Activated CD8-positive, alpha-beta memory T cell treated with anti-CD3 and anti-CD28 coated beads for 36 hours (primary cell): ENCODE measurements around the gene PRKACA. TPM values are rescaled to one million over a fixed set of nuclear protein-coding genes. Genes with fewer than 3 reads are reported as not detected.
"Not testable (repeated sequence)": the region's sequence is repeated elsewhere in the genome, so short reads cannot be mapped to it uniquely, and the experiment has no call there.

ENCODE experiments used
- CTCF ChIA-PET: fragments of 350-600 bp; sonication (Branson Sonifier 250); formaldehyde crosslinking; loops from one replicate; lab custom pipeline; 2021; ENCODE audit warnings: antibody characterized with exemption; lab: Charles Lee
- POLR2A ChIA-PET: fragments of 350-600 bp; sonication (Branson Sonifier 250); formaldehyde crosslinking; loops from one replicate; lab custom pipeline; 2021; ENCODE audit warnings: antibody characterized with exemption; lab: Charles Lee
- total RNA-seq, 2 experiments: library from RNA; stranded (reverse); gene quantifications; one replicate each; pipeline ENCODE4 v1.2.3, GENCODE V29; 2021

The PRKACA gene
- total RNA-seq, 2 experiments from 2014 or later = 70.5 to 74.1 TPM

DNA sequence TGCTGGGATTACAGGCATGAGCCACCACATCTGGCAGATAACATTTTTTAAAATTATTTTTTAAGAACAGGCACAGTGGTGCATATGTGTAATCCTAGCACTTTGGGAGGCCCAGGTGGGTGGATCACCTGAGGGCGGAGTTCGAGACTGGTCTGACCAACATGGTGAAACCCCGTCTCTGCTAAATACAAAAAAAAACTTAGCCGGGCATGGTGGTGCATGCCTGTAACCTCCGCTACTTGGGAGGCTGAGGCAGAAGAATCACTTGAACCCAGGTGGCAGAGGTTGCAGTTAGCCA lies 55.1 kb downstream of the PRKACA start:
- ChIA-PET POLR2A (no interaction called here), CTCF (no interaction called here)

DNA sequence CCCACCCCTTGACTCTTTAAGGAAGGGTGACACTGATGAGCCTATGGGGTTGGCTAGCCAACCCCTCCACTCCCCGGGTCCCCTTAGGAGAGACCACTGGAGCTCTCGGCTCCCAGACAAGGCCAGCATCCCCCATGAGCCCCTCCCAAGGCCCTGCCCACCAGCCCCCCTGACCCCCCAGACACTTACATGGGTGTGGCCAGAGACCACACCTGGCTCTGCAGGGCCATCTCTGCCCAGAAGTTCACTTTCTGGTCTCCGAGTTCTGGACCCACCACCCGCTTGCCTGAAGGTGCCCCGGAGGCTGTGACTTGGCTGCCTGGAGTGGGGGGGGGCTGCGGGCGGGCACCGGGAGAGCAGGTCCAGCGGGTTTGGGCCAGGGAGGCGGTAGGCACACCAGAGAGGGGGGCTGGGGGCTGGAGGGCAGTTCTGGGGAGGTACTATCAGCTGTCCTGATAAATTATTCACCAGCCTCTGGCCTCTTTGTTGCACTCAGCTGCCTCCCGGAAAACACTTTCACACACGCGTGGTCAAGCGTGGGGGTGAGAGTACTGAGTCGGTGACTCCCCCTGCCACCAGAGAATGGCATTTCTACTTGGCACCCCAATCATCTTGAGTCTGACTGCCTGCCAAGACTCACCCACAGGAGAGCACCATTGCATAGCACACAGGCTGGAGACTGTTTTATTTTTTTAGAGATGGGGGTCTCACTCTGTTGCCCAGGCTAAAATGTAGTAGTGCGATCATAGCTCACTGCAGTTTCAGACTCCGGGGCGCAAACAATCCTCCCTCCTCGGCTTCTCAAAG lies 55.6 kb downstream of the PRKACA start, which contains the start of gene PALM3:
PALM3 (minus strand) TSS at position 326 of the 807 bp plus-strand sequence; CDS start at position 230, 96 bp downstream.
- ChIA-PET POLR2A (no interaction called here), CTCF (interaction anchor here (4.6 kb wide), 1 partner anchor 10 kb away, joined by 37 read pairs; the partner anchor contains the start of gene MISP3)

GRCh38 chr19:14061081-14061749 lies 56.3 kb downstream of the PRKACA start:
- ChIA-PET CTCF (interaction anchor here (1.0 to 4.6 kb wide), 4 partner anchors 11 to 182 kb away, joined by 3 to 37 read pairs (median 4); partner anchors contain the start of genes IL27RA and MISP3), POLR2A (no interaction called here)

- POLR2A ChIA-PET = interaction anchor here (0.5 kb wide), 1 partner anchor 22 kb away, joined by 4 read pairs; no protein-coding TSS in a partner anchor
- CTCF ChIA-PET = interaction anchor here (0.6 to 4.6 kb wide), 17 partner anchors 11 to 269 kb away, joined by 3 to 37 read pairs (median 3); partner anchors contain the start of genes IL27RA and MISP3
Observed at GRCh38 chr19:14059652-14060155, 57.9 kb downstream of the PRKACA start.

- CTCF ChIA-PET = interaction anchor here (0.6 to 4.6 kb wide), 19 partner anchors 10 to 265 kb away, joined by 3 to 37 read pairs (median 4); partner anchors contain the start of genes IL27RA, MISP3 and RLN3
- POLR2A ChIA-PET = interaction anchor here (0.5 kb wide), 1 partner anchor 21 kb away, joined by 4 read pairs; no protein-coding TSS in a partner anchor
Observed at GRCh38 chr19:14059093-14059480, 58.5 kb downstream of the PRKACA start.

GRCh38 chr19:14058182-14059092 lies 59.1 kb downstream of the PRKACA start:
- ChIA-PET CTCF (interaction anchor here (0.7 to 4.6 kb wide), 15 partner anchors 10 to 182 kb away, joined by 3 to 37 read pairs (median 4); partner anchors contain the start of genes IL27RA, MISP3 and RLN3), POLR2A (no interaction called here)

DNA sequence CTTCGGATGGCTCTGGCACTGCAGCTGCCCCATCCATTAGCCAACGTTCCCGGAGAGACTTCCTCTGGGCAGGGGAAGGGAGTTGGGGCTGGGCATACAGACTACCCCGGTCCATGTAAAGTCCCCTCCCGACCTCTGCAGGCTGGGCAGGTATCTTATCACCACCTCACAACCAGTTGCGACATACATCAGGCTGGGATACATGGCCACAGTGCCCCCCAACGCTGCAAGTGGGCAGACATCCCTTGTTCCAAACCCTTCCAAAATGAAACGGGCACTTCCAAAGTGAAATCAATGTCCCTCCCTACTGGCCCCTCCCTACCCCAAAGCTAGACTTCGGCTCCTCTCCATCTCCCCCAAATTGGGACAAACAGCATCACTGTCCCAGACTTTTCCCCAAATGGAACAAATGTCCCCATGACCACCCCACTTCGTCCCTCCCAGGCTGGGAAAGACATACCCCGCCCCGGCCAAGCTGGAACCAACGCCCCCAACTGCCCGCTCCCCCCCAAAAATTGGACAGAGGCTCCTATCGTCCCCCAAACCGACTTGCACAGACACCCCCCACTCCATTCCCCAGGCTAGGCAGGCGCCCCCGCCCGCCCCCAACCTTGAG lies 60.7 kb downstream of the PRKACA start:
- ChIA-PET POLR2A (interaction anchor here (0.5 kb wide), 1 partner anchor 22 kb away, joined by 3 read pairs; no protein-coding TSS in a partner anchor), CTCF (interaction anchor here (0.7 to 3.2 kb wide), 4 partner anchors 8 to 80 kb away, joined by 3 to 15 read pairs (median 3); partner anchors contain the start of genes ASF1B and IL27RA)

DNA sequence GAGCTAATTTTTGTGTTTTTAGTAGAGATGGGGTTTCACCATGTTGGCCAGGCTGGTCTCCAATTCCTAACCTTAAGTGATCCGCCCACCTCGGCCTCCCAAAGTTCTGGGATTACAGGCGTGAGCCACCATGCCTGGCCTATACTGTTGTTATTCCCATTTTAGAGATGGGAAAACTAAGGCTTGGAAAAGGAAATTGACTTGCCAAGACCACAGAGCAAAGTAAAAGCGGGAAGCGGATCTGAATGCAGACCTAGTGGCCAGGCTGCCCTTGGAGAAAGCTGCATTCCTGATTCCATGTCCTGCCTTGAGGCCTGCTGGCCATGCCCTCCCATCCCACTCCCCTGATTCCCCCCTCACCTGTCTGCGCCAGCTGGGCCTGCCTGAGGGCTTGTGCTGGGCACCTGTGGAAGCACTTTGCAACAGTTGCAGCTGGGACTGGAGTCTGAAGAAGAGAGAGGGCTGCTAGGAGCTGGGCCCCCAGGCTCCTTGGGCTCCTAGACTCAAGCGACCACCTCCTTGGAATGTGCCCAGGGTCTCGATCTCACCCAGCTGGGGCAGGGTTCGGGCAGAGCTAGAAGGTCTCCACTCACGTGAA lies 61.4 kb downstream of the PRKACA start:
- CTCF ChIA-PET = interaction anchor here (1.4 to 1.6 kb wide), 2 partner anchors 17 to 80 kb away, joined by 3 read pairs; partner anchors contain the start of gene ASF1B
- POLR2A ChIA-PET = no interaction called here

- POLR2A ChIA-PET = no interaction called here
- CTCF ChIA-PET = interaction anchor here (1.3 kb wide), 1 partner anchor 16 kb away, joined by 5 read pairs; no protein-coding TSS in a partner anchor
Observed at GRCh38 chr19:14055396-14055795, 62.2 kb downstream of the PRKACA start.

DNA sequence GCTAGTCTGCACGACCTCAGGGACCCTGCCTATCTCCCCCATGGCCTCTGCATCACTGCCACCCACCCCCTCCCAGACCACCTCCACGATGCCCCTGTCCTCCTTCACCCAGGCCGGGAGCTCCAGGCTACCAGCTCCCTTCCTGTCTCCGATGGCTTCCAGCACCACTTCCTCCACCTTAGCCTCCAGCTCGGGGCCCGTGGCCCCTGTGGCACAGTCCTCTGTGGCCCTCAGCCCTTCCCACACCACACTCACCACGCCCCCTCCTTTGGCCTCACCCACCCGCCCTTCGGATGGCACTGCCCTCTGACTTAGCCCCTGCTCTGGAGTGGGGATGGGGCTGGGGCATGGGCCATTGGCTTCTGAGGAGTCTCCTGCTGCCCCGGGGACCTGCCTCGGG lies 62.8 kb downstream of the PRKACA start:
- ChIA-PET POLR2A (no interaction called here), CTCF (interaction anchor here (0.8 to 1.3 kb wide), 2 partner anchors 11 to 16 kb away, joined by 4 to 5 read pairs; no protein-coding TSS in a partner anchor)

DNA sequence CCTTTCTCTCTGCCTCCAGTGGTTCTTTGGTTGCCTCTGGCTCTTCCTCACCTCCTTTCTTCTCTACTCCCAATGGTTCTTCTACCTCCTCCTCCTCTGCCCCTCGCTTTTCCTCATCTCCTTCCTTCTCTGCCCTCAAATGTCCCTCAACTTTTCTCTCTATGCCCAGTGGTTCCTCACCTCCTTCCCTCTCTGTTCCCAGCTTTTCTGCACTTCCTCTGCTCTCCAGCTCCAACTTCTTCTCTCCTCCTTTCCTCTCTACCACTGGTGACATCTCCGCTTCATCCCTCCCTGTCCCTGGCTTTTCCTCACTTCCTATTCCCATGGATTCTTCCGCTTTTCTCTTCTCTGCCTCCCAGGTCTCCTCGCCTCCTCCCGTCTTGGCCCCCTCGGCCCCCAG lies 63.5 kb downstream of the PRKACA start:
- ChIA-PET POLR2A (no interaction called here), CTCF (interaction anchor here (0.8 to 1.3 kb wide), 2 partner anchors 11 to 17 kb away, joined by 4 to 5 read pairs; no protein-coding TSS in a partner anchor)

GRCh38 chr19:14053500-14053899 lies 64.1 kb downstream of the PRKACA start:
- ChIA-PET CTCF (interaction anchor here (0.7 to 2.6 kb wide), 2 partner anchors 11 to 18 kb away, joined by 3 to 5 read pairs; no protein-coding TSS in a partner anchor), POLR2A (interaction anchor here (0.5 to 0.6 kb wide), 2 partner anchors 25 to 1269 kb away, joined by 3 to 7 read pairs; no protein-coding TSS in a partner anchor)

DNA sequence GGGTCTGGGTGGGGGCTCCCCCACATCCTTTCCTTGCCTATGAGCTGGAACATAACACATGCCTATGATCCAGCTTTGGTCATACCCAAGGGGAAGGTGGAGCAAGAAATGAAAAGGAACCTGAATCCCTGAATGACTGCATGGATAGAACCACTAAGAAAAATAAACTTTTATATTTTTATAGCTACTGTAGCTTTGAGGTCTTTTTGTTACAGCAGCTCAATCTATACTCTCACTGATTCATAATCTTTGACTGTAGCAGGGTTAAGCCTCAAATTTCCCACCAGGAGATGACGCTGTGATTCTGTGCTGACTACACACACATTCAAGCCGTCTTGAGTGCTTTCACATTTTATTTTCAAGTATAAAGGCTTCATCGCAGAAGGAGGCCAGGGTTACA lies 64.5 kb downstream of the PRKACA start:
- POLR2A ChIA-PET = interaction anchor here (0.5 to 0.6 kb wide), 2 partner anchors 25 to 1269 kb away, joined by 3 to 7 read pairs; no protein-coding TSS in a partner anchor
- CTCF ChIA-PET = interaction anchor here (0.6 to 2.6 kb wide), 4 partner anchors 10 to 106 kb away, joined by 3 to 5 read pairs (median 3); no protein-coding TSS in a partner anchor

GRCh38 chr19:14052470-14052869 lies 65.1 kb downstream of the PRKACA start:
- CTCF ChIA-PET = interaction anchor here (0.6 to 2.6 kb wide), 3 partner anchors 10 to 106 kb away, joined by 3 to 5 read pairs (median 3); no protein-coding TSS in a partner anchor

DNA sequence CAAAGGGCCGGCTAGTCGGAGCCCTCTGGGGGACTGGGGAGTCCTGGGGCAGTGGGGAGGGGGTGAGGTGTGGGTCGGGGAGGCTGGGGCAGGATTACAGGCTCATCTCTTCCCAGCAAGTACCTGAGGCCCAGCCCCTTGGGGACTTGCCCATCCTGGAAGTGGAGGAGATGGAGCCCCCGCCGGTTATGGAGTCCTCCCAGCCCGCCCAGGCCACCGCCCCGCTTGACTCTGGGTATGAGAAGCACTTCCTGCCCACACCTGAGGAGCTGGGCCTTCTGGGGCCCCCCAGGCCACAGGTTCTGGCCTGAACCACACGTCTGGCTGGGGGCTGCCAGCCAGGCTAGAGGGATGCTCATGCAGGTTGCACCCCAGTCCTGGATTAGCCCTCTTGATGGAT lies 65.6 kb downstream of the PRKACA start:
- ChIA-PET POLR2A (interaction anchor here (0.7 kb wide), 1 partner anchor 13 kb away, joined by 7 read pairs; no protein-coding TSS in a partner anchor), CTCF (interaction anchor here (2.6 kb wide), 1 partner anchor 9 kb away, joined by 5 read pairs; no protein-coding TSS in a partner anchor)

More at GRCh38 chr19:14052470-14052869, 65.1 kb downstream of the PRKACA start:
- POLR2A ChIA-PET = interaction anchor here (0.7 kb wide), 1 partner anchor 13 kb away, joined by 7 read pairs; no protein-coding TSS in a partner anchor

GRCh38 chr19:14050961-14051360 lies 66.6 kb downstream of the PRKACA start:
- CTCF ChIA-PET = interaction anchor here (1.2 to 2.6 kb wide), 2 partner anchors 8 to 170 kb away, joined by 3 to 5 read pairs; no protein-coding TSS in a partner anchor
- POLR2A ChIA-PET = not testable (repeated sequence)
